GM12873 (cell line): ENCODE results near the gene CHST15.

ENCODE experiments used
- CTCF ChIP-seq: IDR thresholded peaks from 2 replicates; pipeline ENCODE4 v1.5.1; 2012; ENCODE audit warnings: low read depth, mild to moderate bottlenecking, moderate library complexity, low read length, control low read depth; ENCODE audit not compliant: insufficient read depth; ENCODE audit errors: missing control alignments

The CHST15 gene

GRCh38 chr10:124010563-124011131, 82.8 kb downstream of the CHST15 start:
- no peak for TF ChIP-seq CTCF

GRCh38 chr10:124010024-124010423, 83.4 kb downstream of the CHST15 start:
- TF ChIP-seq CTCF, result no peak

- no peak for TF ChIP-seq CTCF
Observed at GRCh38 chr10:124009231-124010015, 84.0 kb downstream of the CHST15 start.

- TF ChIP-seq CTCF, result no peak
Observed at GRCh38 chr10:124008681-124009080, 84.7 kb downstream of the CHST15 start.

- no peak for TF ChIP-seq CTCF
Observed at GRCh38 chr10:124008187-124008586, 85.2 kb downstream of the CHST15 start.

GRCh38 chr10:124007773-124008145, 85.6 kb downstream of the CHST15 start:
- no peak for TF ChIP-seq CTCF

GRCh38 chr10:124007102-124007772, 86.2 kb downstream of the CHST15 start:
- TF ChIP-seq CTCF, result no peak
